Endodermal cell (in vitro differentiated cells): ENCODE data around the gene UQCC2. TPM values are rescaled to one million over a fixed set of nuclear protein-coding genes. Genes with fewer than 3 reads are reported as not detected.

ENCODE experiments used
- DNase-seq: peaks from one replicate; pipeline ENCODE4 v3.0.0-alpha.2; 2017
- H3K27ac ChIP-seq: 2 replicates; pipeline ENCODE4 v1.5.1; 2013; ENCODE audit warnings: mild to moderate bottlenecking, low read depth, low read length, moderate library complexity
- H3K27me3 ChIP-seq: 2 replicates; pipeline ENCODE4 v1.6.1; 2013; ENCODE audit warnings: mild to moderate bottlenecking, low read length, moderate library complexity; ENCODE audit not compliant: insufficient read depth, control insufficient read depth, poor library complexity, severe bottlenecking
- H3K36me3 ChIP-seq: 2 replicates; pipeline ENCODE4 v1.7.0; 2013; ENCODE audit warnings: mild to moderate bottlenecking, low read length, moderate library complexity; ENCODE audit not compliant: control insufficient read depth, insufficient read depth
- H3K4me1 ChIP-seq: one replicate; pipeline ENCODE4 v1.7.0; 2013; ENCODE audit warnings: low read length; ENCODE audit not compliant: control insufficient read depth, insufficient read depth
- H3K4me3 ChIP-seq: 2 replicates; pipeline ENCODE4 v1.5.1; 2013; ENCODE audit warnings: mild to moderate bottlenecking, low read length, moderate library complexity
- H3K9ac ChIP-seq: 2 replicates; pipeline ENCODE4 v1.6.1; 2013; ENCODE audit warnings: mild to moderate bottlenecking, low read length, moderate library complexity; ENCODE audit not compliant: poor library complexity, severe bottlenecking; ENCODE audit errors: extremely low read depth
- H3K9me3 ChIP-seq: 2 replicates; pipeline ENCODE4 v1.6.1; 2013; ENCODE audit warnings: mild to moderate bottlenecking, low read length, moderate library complexity; ENCODE audit not compliant: control insufficient read depth
- H3K27ac Mint-ChIP-seq: 2 replicates; pipeline ENCODE4 v1.8.0; 2020; ENCODE audit warnings: mixed read lengths
- H3K27me3 Mint-ChIP-seq: 2 replicates; pipeline ENCODE4 v1.8.0; 2021; ENCODE audit warnings: mild to moderate bottlenecking, mixed read lengths; ENCODE audit not compliant: insufficient read depth
- H3K36me3 Mint-ChIP-seq: 2 replicates; pipeline ENCODE4 v1.8.0; 2020; ENCODE audit warnings: low read depth, mixed read lengths
- H3K4me1 Mint-ChIP-seq: 2 replicates; pipeline ENCODE4 v1.8.0; 2020; ENCODE audit warnings: mixed read lengths
- H3K4me3 Mint-ChIP-seq: 2 replicates; pipeline ENCODE4 v1.8.0; 2020; ENCODE audit warnings: mild to moderate bottlenecking, moderate library complexity, mixed read lengths
- H3K9me3 Mint-ChIP-seq: 2 replicates; pipeline ENCODE4 v1.8.0; 2020; ENCODE audit warnings: mild to moderate bottlenecking, mixed read lengths
- CTCF ChIP-seq: fragments of 200-600 bp; sonication (generic); conservative IDR thresholded peaks from 2 replicates; pipeline ENCODE4 v1.5.0; 2021; ENCODE audit warnings: antibody characterized with exemption, mild to moderate bottlenecking
- WGBS, 2 experiments: methylation state at CpG; one replicate each; pipeline versions ENCODE4 v1.1.5 to v1.1.7; 2013; ENCODE audit warnings: missing lambda C conversion rate in 2 of 2, mixed read lengths in 1 of 2; ENCODE audit not compliant: insufficient coverage in 1 of 2, insufficient read length in 1 of 2; 5-methylcytosine and 5-hydroxymethylcytosine counted together
- microRNA-seq: library from miRNA; unstranded; fragments of <30 nt; microRNA quantifications from one replicate; pipeline ENCODE4 v1.2.0, GENCODE V29; 2020; ENCODE audit warnings: borderline microRNAs expressed
- total RNA-seq, 2 donors: library from RNA; stranded (reverse); fragmentation: NEBNext Ultra II Directional in 1 of 2; extraction: Animal tissue kit (Norgen Biotek cat#: 25700) in 1 of 2; gene quantifications; 2 replicates in 1 of 2; 3 replicates in 1 of 2; pipeline ENCODE4 v1.2.1, GENCODE V29; 2021

Gene UQCC2
- total RNA-seq, 2 donors from 2014 or later = 120 to 174 TPM

DNA sequence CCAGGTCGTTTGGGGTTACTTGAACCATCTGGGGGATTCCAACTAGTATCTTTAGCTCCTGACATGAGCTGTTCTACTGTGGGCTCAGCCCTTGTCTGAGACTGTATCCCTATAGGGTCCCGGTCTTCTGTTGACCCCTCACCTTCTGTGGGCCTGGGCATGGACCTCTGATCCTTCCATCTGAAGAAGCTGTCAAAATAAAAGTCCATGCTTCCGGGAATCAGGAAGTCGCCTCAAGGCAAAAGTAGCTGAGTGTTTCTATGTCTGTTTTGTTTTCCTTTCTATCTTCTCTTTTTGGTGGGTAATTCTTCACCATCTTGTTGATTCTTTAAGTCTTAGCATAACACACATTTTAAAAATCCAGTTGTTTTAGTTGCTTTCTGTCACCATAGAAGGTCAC, 60.1 kb downstream of the UQCC2 start:
- no peak for DNase-seq
- Mint-ChIP-seq H3K4me3 (no peak overlapping the region), H3K27ac (peak overlapping the region; percentile 66), H3K36me3 (peaks cover 5% of the 10 kb centered on the region), H3K27me3 (no peaks in the 10 kb centered on the region), H3K9me3 (no peaks in the 10 kb centered on the region), H3K4me1 (no peaks in the 10 kb centered on the region)
- no peaks in the 10 kb centered on the region for H3K27me3 ChIP-seq
- H3K9ac ChIP-seq = no peak overlapping the region
- H3K9me3 ChIP-seq = no peaks in the 10 kb centered on the region
- H3K27ac ChIP-seq = no peak overlapping the region
- H3K4me1 ChIP-seq = no peaks in the 10 kb centered on the region
- 94% methylated on average over 2 to 4 of the region's 4 CpGs for WGBS, 2 experiments
- no peak for TF ChIP-seq CTCF
- no peak overlapping the region for H3K4me3 ChIP-seq
- no peaks in the 10 kb centered on the region for H3K36me3 ChIP-seq

Small RNA genes within 50 kb of the gene (microRNA-seq; reads per million reads assigned to microRNA genes)
- gene MIR3934 = 1.0 reads per million

Other genes starting within 250 kb of the UQCC2 start
- gene BAK1, start 131.4 kb downstream of the UQCC2 start, total RNA-seq = 10 to 100 TPM; 39.9 to 41.2 TPM
- gene ITPR3, start 90.4 kb downstream of the UQCC2 start, total RNA-seq = 10 to 100 TPM; 29.6 to 33.3 TPM
- not detected for gene IP6K3, start 35.2 kb upstream of the UQCC2 start, total RNA-seq
- 10 to 100 TPM; 62.0 to 75.8 TPM for gene LEMD2, start 77.4 kb upstream of the UQCC2 start, total RNA-seq
- gene MLN, start 92.3 kb upstream of the UQCC2 start, total RNA-seq = not detected